Amniotic epithelial cell (primary cell): Measurements from ENCODE around the gene ITK.

Experiments
- DNase-seq: peaks from one replicate; pipeline ENCODE4 v3.0.0-alpha.2; 2010; ENCODE audit warnings: low read depth

Gene ITK

DNA sequence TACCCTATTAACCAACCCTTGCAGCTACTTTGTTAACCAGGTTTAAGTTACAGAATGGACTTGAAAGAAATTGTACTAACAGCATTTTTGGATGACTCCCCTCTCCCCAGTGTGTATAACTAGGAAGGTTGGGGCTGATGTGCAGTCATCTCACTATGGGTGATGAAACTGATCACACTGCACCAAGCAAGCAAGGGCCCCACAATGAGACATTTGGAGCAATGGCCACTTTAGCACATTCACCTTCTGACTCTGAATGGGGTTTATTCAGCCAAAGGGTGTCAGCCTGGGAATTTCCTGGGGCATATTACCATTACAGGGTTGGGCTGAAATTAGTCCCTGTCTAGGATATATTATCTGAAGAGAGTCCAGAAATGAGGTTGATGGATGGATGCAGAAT is 66.6 kb downstream of the ITK start:
- DNase-seq: no peak

DNA sequence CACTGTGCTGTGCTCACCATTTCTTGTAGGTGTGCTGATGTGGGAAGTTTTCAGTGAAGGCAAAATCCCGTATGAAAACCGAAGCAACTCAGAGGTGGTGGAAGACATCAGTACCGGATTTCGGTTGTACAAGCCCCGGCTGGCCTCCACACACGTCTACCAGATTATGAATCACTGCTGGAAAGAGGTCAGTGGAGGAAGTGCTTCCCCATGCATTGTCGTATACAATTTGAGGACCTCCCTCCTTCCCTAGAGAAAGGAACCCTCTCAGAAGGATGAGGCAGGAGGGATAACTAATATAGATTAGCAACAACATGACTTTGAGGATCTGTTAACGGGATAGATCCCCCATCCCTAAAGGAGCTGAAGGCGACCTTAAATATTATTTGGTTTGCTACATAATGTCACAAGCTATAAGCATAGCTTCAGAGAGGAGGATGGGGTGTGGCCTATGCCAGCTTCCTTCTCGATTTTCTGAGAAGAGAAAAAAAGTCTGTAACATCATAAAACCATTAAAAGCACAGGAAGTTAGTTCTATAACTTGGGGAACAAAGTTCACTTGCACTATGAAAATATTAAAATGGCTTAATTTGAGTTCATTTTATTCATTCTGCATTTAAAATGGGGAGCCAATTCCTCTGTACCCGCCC is 68.3 kb downstream of the ITK start:
- no peak for DNase-seq

DNA sequence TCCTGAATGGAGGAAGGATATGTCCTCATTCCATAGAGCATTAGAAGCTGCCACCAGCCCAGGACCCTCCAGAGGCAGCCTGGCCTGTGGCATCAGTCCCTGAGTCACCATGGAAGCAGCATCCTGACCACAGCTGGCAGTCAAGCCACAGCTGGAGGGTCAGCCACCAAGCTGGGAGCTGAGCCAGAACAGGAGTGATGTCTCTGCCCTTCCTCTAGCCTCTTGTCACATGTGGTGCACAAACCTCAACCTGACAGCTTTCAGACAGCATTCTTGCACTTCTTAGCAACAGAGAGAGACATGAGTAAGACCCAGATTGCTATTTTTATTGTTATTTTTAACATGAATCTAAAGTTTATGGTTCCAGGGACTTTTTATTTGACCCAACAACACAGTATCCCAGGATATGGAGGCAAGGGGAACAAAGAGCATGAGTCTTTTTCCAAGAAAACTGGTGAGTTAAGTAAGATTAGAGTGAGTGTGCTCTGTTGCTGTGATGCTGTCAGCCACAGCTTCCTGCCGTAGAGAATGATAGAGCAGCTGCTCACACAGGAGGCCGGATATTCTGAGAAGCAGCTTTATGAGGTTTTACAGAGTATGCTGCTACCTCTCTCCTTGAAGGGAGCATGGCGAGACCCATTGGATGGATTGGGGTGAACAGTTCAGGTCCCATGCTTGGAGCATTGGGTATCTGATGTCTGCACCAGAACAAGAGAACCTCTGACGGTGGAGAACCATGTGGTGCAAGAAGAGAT is 72.2 kb downstream of the ITK start:
- peak; percentile 5 for DNase-seq

DNA sequence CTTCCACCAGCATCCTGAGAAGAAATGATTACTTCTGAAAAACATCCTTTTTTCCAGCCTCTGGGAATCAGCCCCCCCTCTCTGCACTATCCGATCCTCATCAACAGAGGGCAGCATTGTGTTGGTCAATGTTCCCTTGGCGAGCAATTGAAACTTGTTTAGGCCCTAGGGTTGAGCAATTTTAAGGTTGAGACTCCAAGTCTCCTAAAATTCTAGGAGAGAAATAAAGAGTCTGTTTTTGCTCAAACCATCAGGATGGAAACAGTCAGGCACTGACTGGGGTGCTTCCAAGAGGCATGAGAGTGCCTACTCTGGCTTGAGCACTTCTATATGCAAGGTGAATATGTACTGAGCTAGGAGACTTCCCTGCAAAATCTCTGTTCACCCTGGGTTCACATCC is 72.9 kb downstream of the ITK start:
- peak; percentile 38 for DNase-seq

DNA sequence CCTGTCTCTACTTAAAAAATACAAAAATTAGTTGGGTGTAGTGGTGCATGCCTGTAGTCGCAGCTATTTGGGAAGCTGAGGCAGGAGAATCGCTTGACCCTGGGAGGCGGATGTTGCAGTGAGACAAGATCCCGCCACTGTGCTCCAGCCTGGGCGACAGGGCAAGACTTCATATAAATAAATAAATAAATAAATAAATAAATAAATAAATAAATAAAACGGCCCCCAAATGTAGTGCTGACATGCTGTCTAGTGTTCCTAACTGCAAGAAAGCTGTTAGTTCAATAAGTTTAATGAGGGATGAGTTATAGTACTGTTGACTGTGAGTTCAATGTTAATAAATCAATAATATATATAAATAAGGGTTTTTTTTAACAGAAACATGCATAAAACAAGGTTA is 77.8 kb downstream of the ITK start:
- no peak for DNase-seq

DNA sequence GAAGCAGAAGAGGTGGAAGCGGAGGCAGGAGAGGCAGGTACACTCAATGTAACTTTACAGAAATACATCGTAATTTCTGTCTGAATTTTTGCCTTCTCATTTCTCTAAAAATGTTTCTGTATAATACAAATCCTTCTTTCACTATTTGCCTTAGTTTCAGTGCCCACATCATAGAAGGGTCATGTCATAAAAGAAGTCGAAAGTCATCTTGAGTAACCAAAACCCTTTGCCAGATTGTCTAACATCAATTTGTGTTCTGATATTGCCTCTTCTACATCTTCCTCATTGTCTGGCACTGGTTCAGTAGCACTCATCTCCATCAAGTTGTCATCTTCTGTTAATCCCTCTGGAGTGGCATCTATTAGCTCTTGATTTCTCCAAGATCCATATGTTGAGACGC is 79.1 kb downstream of the ITK start:
- DNase-seq: no peak

DNA sequence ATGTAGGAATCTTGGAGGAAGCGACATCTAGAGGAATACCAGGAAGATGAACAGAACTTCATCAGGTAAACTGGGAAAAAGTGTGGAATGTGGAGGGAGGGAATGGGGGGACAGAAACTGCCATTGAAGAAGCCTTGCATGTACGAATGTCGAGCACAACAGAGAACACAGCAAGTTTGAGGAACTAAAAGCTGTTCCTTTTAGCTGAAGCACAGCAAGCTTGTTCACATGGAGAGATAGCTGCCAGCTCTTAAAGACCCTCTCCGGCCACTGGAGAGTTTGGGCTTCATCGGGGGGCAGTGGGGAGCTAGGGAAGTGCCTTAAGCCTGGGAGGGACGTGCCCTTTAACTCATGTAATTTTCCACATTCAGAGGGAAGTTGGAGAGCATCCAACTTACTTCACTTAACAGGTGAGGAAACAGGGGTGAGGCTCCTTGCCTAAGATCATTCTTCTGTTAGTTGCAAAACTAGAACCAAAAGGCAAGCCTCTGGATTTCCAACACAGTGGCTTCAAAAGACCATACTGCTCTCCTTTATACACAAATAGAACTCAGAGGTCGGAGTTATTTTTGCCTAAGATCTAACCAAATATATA is 83.0 kb downstream of the ITK start:
- no peak for DNase-seq

DNA sequence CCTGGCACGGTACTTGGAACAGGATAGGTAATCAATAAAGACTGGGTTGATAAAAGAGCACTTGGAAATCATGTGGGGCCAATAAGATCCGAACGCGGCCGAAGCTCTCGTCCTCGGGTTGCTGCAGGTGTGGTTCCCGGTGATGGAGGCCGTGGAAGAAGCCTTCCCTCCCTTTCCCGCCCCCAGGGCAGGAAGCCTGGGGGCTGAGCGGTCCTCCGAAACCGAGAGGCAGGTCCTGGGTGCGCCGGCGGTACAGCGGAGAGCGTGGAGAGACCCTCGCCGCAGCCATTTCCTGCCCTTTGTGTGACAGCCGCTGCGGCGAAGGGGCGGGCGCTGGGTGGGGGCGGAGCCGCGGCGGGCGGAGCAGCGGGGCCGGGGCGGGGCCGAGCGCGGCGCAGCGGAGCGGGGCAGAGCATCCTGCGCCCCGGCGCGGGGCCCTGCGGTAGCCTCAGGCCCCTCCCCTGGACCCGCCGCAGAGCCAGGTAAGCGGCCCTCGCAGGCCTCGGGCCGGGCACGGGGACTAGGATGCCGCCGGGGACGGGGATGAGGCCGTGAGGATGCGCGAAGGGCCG is 85.2 kb downstream of the ITK start, which contains the start of gene CYFIP2:
Gene CYFIP2 (plus strand): TSS at position 410 of the 572 bp plus-strand sequence. CDS start 19,239 bp downstream, outside the sequence.
- no peak for DNase-seq

DNA sequence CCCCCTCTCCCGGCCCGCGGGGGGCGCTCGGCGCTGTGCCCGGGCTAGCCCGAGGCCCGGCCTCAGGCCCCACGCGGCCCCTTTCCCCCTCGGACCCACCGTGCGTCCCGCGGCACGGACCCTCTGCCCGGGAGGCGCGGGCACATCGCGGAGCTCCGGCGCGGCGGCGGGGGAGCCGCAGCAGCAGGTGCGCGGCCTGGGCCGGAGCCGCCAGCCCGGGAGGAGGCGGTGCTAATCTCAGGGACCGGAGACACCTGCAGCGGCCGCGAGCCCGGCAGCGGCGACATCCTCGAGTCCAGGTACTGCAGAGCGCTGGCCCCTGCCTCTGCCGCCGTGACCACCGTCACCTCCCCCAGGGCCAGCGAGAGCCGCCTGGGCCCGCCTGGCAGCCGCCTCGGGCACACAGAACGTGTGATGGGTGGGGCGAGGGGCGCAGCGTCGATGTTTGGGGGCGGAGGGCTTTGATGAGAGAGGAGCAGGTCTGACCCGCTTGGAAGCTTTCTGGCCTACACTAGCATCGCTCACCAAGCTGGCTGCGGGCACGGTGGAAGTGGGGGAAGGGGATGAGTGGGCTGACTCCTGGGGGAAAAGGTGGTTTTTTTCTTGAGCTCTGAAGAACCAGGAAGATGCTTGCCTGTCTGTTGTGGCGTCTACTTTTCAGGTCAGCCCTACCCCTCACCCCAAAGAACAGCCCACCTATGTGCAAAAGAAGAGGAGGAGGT is 85.8 kb downstream of the ITK start:
- DNase-seq: no peak

DNA sequence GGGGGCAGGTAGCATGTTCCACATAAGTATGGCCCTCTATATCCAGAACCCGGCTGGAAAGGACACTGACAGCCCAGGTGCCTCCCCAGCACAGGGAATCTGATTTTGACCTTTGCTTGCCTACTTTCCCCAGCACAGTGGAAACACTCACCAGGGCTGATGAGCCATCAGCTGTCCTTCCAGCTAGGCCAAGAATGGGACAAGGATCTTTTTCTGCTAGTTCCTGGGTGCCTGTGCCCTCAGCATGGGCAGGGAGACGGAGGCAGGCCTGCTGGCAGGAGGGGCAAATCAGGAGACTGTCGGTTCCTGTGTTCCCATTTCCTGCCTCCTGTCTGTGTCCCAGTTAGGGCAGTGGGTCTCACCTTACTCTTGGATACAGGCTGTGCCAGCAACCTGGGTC is 86.4 kb downstream of the ITK start:
- no peak for DNase-seq

DNA sequence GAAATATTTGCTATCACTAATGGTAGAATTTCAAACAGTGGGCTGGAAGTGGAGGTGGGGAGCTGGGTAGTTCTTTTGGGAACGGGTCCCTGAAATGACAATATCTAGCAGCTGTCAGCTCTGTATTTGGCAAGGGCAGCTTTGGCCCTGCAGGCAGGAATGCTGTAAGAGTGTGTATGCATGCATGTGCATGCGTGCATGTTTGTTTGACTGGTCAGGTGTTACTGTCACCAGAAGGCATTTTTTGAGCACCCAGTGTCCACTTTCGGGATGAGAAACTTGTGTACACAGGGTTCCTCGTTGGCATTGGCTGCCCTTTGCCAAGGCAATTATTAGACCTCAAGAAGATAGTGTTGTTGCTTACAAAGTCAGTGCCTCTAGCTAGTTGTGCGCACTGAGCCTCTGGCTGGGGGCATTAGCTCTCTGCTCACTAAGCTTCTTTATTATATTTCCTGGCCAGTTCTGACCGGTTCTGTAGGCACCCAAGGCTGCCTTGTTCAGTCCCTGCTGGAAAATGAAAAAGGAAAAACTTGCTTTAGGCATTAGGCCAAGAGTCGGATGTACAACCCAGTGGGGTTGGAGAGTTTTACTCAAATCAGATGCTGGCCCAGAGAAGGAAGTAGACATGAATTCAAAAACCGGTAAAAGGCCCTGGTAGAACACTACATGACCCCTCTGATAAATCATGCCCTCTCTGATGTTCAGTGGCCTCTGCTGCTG is 87.3 kb downstream of the ITK start:
- DNase-seq: no peak

DNA sequence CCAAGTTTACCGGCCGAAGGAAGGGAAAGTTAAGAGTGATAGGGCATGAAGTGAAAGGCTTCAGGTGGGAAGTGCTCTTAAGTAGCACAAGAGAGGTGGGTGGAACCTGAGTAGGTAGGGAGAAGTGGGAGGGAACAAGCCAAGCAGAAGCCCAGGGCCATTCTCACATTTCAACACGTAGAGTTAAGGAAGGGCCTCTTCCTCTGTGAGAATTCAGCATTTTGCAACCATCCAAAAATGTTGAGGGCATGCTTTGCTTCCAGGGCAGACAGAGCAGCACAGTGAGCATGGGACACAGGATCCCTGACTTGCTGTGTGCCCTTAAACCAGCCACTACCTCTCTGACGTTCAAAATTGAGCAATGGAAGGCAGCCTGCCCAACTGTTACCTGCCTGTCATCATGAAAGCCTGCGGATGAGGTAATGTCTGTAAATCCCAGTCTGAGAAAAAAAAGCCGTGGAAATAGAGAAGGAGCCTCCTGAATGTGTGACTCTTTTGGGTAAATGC is 88.6 kb downstream of the ITK start:
- no peak for DNase-seq

DNA sequence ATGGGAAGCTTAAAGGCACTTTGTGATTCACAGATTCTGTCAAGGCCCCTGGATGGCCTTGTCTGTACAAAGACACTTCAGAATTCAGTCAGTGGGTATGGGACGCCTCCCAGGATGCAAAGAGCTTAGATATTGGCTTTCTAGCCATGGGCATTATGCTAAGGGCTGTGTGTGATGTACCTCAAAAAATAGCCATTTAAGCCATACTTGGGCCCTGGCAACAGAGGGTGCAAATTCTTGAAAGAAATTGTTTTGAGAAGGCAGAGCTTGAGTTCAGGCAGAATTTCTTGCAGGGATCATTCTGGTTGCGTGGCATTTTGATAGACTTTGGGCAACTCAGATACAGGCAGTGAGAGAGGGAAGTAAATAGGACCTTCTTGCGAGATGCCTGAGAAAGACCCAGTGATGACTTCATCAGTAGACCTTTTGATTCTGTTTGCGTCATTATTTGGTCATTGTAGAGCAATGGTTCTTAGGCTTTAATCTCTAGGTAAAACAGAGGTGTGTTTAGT is 89.2 kb downstream of the ITK start:
- DNase-seq: no peak

DNA sequence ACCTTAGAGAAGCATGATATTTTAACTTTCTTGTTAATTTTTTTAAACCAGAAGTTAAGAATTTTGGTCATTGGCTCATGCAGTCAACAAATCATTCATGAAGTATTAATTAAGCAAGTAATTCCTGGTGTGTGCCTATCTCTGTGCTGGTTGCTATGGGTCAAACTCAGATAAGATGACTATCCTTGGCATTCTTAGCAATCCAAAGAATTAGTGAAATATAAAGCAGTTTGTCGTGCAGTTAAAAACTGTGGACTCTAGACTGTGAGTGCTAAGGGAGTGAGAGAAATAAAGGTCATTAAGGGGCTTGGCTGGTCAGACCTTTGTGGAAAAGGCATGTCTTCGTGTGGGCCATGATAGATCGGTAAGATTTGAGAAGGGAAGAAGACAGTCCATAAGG is 90.1 kb downstream of the ITK start:
- no peak for DNase-seq

DNA sequence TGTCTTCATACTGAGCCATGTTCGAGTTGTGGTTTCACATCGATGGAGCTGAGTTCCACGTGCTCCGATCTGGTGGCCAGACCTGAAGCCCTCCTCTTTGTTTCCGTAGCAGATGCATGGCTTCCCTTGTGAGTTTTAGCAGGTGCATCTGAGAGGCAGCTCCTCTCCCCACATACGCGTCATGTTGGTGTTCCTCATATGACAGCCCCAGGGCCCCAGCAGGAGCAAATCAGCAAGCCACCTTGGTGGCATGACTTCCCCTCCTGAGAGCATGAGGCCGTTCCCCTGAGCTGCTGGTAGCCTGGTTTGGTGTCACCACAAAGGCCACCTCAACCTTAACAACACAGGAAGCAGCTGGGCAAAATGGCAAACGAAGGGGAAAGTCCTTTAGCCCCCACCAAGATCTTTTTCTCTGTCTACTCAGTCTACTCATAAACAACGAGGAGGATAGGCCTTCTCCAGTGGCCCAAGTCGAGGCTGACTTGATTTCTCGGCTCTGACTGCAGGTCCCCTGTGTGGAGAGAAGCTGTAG is 91.2 kb downstream of the ITK start:
- DNase-seq: no peak

DNA sequence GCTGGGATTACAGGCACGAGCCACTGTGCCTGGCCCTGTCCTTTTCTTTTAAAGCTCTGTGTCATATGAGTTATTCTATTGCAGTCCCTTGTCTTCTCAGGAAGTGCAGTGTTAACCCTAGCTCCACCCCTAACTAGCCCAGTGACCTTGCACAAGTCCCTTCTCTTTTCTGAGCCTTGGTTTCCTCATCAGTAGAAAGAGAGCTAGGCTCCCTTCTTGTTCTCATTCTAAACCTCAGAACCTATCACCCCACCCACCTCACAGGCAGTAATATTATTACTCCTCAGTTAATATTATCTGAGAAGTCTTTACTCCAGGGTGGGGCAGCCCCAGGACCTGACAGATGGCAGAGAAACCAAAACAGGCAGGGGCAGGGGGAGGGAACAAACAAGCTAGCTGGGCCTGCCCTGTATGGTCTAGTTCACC is 92.5 kb downstream of the ITK start:
- no peak for DNase-seq

DNA sequence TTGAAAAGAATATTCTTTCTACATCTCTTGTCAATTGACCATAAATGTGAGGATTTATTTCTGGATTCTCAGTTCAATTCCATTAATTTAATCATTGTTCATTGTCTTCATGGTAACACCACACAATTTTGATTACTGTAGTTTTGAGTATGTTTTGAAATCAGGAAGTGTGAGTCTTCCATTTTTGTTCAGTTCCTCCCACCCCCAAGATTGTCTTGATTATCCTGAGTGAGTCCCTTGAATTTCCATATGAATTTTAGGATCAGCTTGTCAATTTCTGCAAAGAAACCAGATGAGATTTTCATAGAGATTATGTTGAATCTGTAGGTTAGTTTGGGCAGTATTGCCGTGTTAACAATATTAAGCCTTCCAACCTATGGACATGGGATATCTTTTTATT is 94.8 kb downstream of the ITK start:
- no peak for DNase-seq

DNA sequence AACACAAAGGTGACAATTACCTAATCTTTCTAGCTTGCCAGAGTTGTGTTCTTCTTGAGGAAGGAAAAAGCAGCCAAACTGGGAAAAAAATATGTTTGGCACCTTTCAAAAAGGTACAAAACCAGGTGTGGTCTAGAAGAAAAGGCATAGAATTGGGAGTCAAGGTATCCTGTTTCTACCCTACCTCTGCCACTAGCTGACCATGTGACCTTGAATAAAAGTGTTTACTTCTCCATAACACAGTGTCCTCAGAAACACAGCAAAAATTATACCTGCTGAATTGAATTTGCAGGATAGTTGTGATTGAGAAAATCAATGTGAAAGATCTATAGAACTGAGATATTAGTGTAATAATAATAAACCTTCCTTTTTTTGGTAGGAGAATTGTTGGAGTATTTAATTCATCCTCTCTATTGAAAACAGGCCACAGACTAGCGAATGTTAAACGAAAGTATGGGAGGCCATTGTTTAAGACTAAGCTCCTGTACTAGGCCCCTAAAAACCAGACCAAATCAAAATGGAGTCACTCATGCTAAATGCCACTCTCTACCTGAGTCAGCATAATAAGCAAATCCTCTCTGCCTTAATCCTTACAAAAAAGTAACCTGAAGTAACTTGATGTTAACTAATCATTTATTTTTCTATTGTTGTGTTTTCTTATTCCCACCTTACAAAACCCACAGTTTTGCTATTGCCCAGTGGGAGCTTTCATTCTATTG is 97.8 kb downstream of the ITK start:
- no peak for DNase-seq

DNA sequence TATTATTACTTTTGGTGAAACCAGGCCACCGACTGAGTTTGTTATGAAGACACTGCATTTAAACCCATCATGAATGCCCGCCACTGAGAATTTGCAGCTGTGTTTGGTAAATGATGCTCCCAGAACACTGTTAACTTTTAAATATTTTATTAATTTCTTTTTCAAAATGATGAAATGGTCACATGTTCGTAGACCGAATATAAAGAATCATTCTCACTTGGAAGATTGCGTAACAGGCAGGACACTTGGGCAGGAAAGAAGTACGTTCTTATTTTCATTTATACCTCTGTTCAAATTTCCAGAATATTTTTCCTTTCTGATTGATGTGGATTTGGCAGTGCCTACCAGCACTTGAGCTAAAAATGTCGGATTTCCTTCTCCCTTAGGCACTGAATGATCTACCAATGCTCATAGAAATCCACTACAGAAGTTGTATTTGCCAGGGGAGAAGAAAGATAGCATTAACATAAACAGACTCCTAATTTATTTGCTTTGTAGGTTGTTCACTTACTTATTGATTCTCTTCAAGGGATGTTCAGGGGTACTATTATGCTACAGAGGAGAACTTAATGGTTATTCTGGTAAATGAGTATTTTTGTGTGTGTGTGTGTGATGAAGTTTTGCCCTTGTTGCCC is 99.1 kb downstream of the ITK start:
- DNase-seq: no peak

DNA sequence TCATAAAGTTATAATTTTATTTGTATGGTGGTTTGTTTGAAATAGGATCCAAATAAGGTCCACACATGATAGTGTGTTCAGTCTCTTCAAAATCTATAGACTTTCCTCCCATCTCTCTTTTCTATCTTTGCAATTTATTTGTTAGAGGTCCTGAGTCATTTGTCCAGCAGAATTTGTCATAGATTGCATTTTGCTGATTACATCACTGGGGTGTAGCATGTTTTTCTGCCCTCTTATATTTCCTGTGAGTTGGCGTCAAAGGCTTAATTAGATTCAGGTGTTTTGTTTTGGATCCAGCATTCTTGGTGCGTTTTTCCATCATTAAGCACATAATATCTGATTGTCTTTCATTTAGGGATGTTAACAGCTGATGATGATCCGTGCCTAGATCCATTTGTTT is 100.3 kb downstream of the ITK start:
- DNase-seq: no peak
